H9 (cell line): Measurements from ENCODE around the gene NT5DC3. TPM values are rescaled to one million over a fixed set of nuclear protein-coding genes. Genes with fewer than 3 reads are reported as not detected.

Experiments
- DNase-seq: peaks from one replicate; pipeline ENCODE4 v3.0.0-alpha.2; 2017
- H2AFZ ChIP-seq: one replicate; pipeline ENCODE4 v1.6.1; 2013; ENCODE audit warnings: mild to moderate bottlenecking, low read length, control low read depth, moderate library complexity
- H2AK5ac ChIP-seq: 2 replicates; pipeline ENCODE4 v1.6.1; 2013; ENCODE audit warnings: low read length, control low read depth, mixed read lengths; ENCODE audit not compliant: insufficient read length
- H2BK120ac ChIP-seq: one replicate; pipeline ENCODE4 v1.6.1; 2013; ENCODE audit warnings: low read depth, mild to moderate bottlenecking, low read length, control low read depth, inconsistent platforms; ENCODE audit not compliant: poor library complexity, severe bottlenecking
- H2BK12ac ChIP-seq: 2 replicates; pipeline ENCODE4 v1.6.1; 2013; ENCODE audit warnings: low read length, control low read depth, mixed read lengths, low read depth; ENCODE audit not compliant: insufficient read length
- H2BK15ac ChIP-seq: 2 replicates; pipeline ENCODE4 v1.6.1; 2013; ENCODE audit warnings: low read depth, low read length, control low read depth
- H2BK20ac ChIP-seq: one replicate; pipeline ENCODE4 v1.6.1; 2013; ENCODE audit warnings: low read depth, mild to moderate bottlenecking, low read length, control low read depth, inconsistent platforms; ENCODE audit not compliant: poor library complexity, severe bottlenecking
- H2BK5ac ChIP-seq: 2 replicates; pipeline ENCODE4 v1.6.1; 2013; ENCODE audit warnings: low read length, control low read depth, mixed read lengths; ENCODE audit not compliant: insufficient read length
- H3K14ac ChIP-seq: 2 replicates; pipeline ENCODE4 v1.6.1; 2013; ENCODE audit warnings: low read length, control low read depth; ENCODE audit not compliant: insufficient read depth
- H3K18ac ChIP-seq: 2 replicates; pipeline ENCODE4 v1.6.1; 2013; ENCODE audit warnings: low read depth, mild to moderate bottlenecking, mixed read lengths, low read length, control low read depth; ENCODE audit not compliant: insufficient read length
- H3K23ac ChIP-seq: 2 replicates; pipeline ENCODE4 v1.6.1; 2013; ENCODE audit warnings: low read length, control low read depth, mixed read lengths, low read depth; ENCODE audit not compliant: insufficient read length
- H3K23me2 ChIP-seq: 2 replicates; pipeline ENCODE4 v1.6.1; 2013; ENCODE audit warnings: low read depth, mild to moderate bottlenecking, mixed read lengths, low read length, control low read depth; ENCODE audit not compliant: insufficient read length, poor library complexity, severe bottlenecking
- H3K27ac ChIP-seq: 2 replicates; pipeline ENCODE4 v1.5.1; 2013; ENCODE audit warnings: low read length, control low read depth, mixed read lengths, low read depth; ENCODE audit not compliant: insufficient read length
- H3K27me3 ChIP-seq: 2 replicates; pipeline ENCODE4 v1.6.1; 2013; ENCODE audit warnings: low read length, control low read depth, inconsistent platforms; ENCODE audit not compliant: insufficient read depth
- H3K4ac ChIP-seq: 2 replicates; pipeline ENCODE4 v1.6.1; 2013; ENCODE audit warnings: low read depth, mild to moderate bottlenecking, control low read depth, inconsistent platforms, low read length, moderate library complexity
- H3K4me1 ChIP-seq: 2 replicates; pipeline ENCODE4 v1.6.1; 2013; ENCODE audit warnings: low read length, control low read depth, inconsistent platforms; ENCODE audit not compliant: insufficient read depth
- H3K4me2 ChIP-seq: 2 replicates; pipeline ENCODE4 v1.6.1; 2013; ENCODE audit warnings: low read length, control low read depth, mixed read lengths; ENCODE audit not compliant: insufficient read length, insufficient read depth
- H3K56ac ChIP-seq: 2 replicates; pipeline ENCODE4 v1.6.1; 2013; ENCODE audit warnings: low read depth, mild to moderate bottlenecking, mixed read lengths, low read length, control low read depth; ENCODE audit not compliant: insufficient read length
- H3K79me1 ChIP-seq: 2 replicates; pipeline ENCODE4 v1.6.1; 2013; ENCODE audit warnings: low read depth, mild to moderate bottlenecking, moderate library complexity, low read length, control low read depth, inconsistent platforms; ENCODE audit not compliant: insufficient read depth, poor library complexity, severe bottlenecking
- H3K79me2 ChIP-seq: 2 replicates; pipeline ENCODE4 v1.6.1; 2013; ENCODE audit warnings: low read length, control low read depth, inconsistent platforms; ENCODE audit not compliant: insufficient read depth
- H3K9ac ChIP-seq: 2 replicates; pipeline ENCODE4 v1.6.1; 2013; ENCODE audit warnings: low read length, control low read depth, mixed read lengths; ENCODE audit not compliant: insufficient read length; ENCODE audit errors: extremely low read depth
- H3K9me3 ChIP-seq: one replicate; pipeline ENCODE4 v1.6.1; 2013; ENCODE audit warnings: low read depth, low read length, inconsistent platforms; ENCODE audit not compliant: control insufficient read depth
- H3T11ph ChIP-seq: one replicate; pipeline ENCODE4 v1.6.1; 2013; ENCODE audit warnings: mild to moderate bottlenecking, low read length, control low read depth, inconsistent platforms
- H4K20me1 ChIP-seq: one replicate; pipeline ENCODE4 v1.6.1; 2013; ENCODE audit not compliant: control insufficient read depth, insufficient read length, insufficient read depth
- H4K5ac ChIP-seq: 2 replicates; pipeline ENCODE4 v1.6.1; 2013; ENCODE audit warnings: low read depth, mild to moderate bottlenecking, mixed read lengths, low read length, control low read depth; ENCODE audit not compliant: insufficient read length
- H4K8ac ChIP-seq: replicated peaks from 2 replicates; pipeline ENCODE4 v1.6.1; 2013; ENCODE audit warnings: low read length, control low read depth, mixed read lengths, low read depth; ENCODE audit not compliant: insufficient read length
- H4K91ac ChIP-seq: 2 replicates; pipeline ENCODE4 v1.6.1; 2013; ENCODE audit warnings: low read depth, mild to moderate bottlenecking, moderate library complexity, mixed read lengths, low read length, control low read depth; ENCODE audit not compliant: insufficient read length
- H3K27ac Mint-ChIP-seq, 3 experiments: 2 replicates in 2 of 3; 3 replicates in 1 of 3; pipeline ENCODE4 v1.8.0; 2020 to 2021; ENCODE audit warnings: mixed read lengths in 3 of 3, mild to moderate bottlenecking in 1 of 3, moderate library complexity in 1 of 3
- H3K27me3 Mint-ChIP-seq: 2 replicates; pipeline ENCODE4 v1.8.0; 2021; ENCODE audit warnings: low read depth, mild to moderate bottlenecking, moderate library complexity, mixed read lengths
- H3K36me3 Mint-ChIP-seq, 3 experiments: 2 replicates in 2 of 3; 3 replicates in 1 of 3; pipeline ENCODE4 v1.8.0; 2020 to 2021; ENCODE audit warnings: low read depth in 3 of 3, mixed read lengths in 3 of 3; ENCODE audit not compliant: insufficient read depth in 1 of 3
- H3K4me1 Mint-ChIP-seq, 2 experiments: 2 replicates each; pipeline ENCODE4 v1.8.0; 2020; ENCODE audit warnings: mixed read lengths in 2 of 2
- H3K4me3 Mint-ChIP-seq, 2 experiments: 2 replicates in 1 of 2; 3 replicates in 1 of 2; pipeline ENCODE4 v1.8.0; 2020 to 2021; ENCODE audit warnings: mild to moderate bottlenecking in 2 of 2, mixed read lengths in 2 of 2, moderate library complexity in 1 of 2
- H3K9me3 Mint-ChIP-seq, 2 experiments: 2 replicates in 1 of 2; 3 replicates in 1 of 2; pipeline ENCODE4 v1.8.0; 2020; ENCODE audit warnings: mild to moderate bottlenecking in 2 of 2, mixed read lengths in 2 of 2, moderate library complexity in 1 of 2
- CTCF ChIP-seq: fragments of 200-600 bp; sonication (generic); conservative IDR thresholded peaks from 3 replicates; pipeline ENCODE4 v1.8.0; 2021; ENCODE audit warnings: antibody characterized with exemption, mild to moderate bottlenecking
- WGBS: extraction: QIAGEN DNeasy Blood & Tissue Kit; methylation state at CpG from one replicate; pipeline ENCODE4 v1.1.7; 2013; ENCODE audit warnings: missing lambda C conversion rate, low lambda C conversion rate, mixed read lengths; ENCODE audit not compliant: insufficient read length; ENCODE audit errors: extremely low coverage; 5-methylcytosine and 5-hydroxymethylcytosine counted together
- total RNA-seq: library from RNA; stranded (reverse); gene quantifications from 2 replicates; pipeline ENCODE4 v1.2.1, GENCODE V29; 2021

Gene NT5DC3
- total RNA-seq, 1 experiment from 2014 or later: 13.6 TPM

- no peak overlapping the region for H2AK5ac ChIP-seq
- H2BK5ac ChIP-seq: no peak overlapping the region
- peaks cover 5% of the 10 kb centered on the region for H3K79me1 ChIP-seq
- peaks cover 0 to 8% of the 10 kb centered on the region in 2 experiments; a peak in 3 of 5 replicates for H3K9me3 Mint-ChIP-seq
- H3K79me2 ChIP-seq: no peaks in the 10 kb centered on the region; the same call in 1 of the 2 replicates
- no peaks in the 10 kb centered on the region for H3K27me3 ChIP-seq
- no peak overlapping the region for H2BK120ac ChIP-seq
- TF ChIP-seq CTCF: no peak
- H3K4me1 Mint-ChIP-seq: peaks cover 16 to 28% of the 10 kb centered on the region in 2 experiments
- peaks cover 0 to 10% (median 5%) of the 10 kb centered on the region in 3 experiments; a peak in 5 of 7 replicates for H3K36me3 Mint-ChIP-seq
- H3T11ph ChIP-seq: no peak overlapping the region
- no peak overlapping the region for H2BK15ac ChIP-seq
- H3K4me2 ChIP-seq: no peak overlapping the region
- H3K14ac ChIP-seq: no peak overlapping the region
- no peak overlapping the region for H3K9ac ChIP-seq
- H4K20me1 ChIP-seq: no peaks in the 10 kb centered on the region
- no peak overlapping the region for H4K91ac ChIP-seq
- H3K4me3 Mint-ChIP-seq: no peak overlapping the region
- no peak overlapping the region for H2BK20ac ChIP-seq
- H2BK12ac ChIP-seq: no peak overlapping the region
- no peak overlapping the region for H3K23ac ChIP-seq
- WGBS: no CpG with 5 or more reads among the region's 2 CpGs
- no peak for DNase-seq
- H3K4me1 ChIP-seq: no peaks in the 10 kb centered on the region
- no peaks in the 10 kb centered on the region for H3K23me2 ChIP-seq
- no peak overlapping the region for H4K5ac ChIP-seq
- H3K9me3 ChIP-seq: no peaks in the 10 kb centered on the region
- no peak overlapping the region for H4K8ac ChIP-seq
- no peak overlapping the region for H3K4ac ChIP-seq
- no peak overlapping the region for H2AFZ ChIP-seq
- no peak overlapping the region for H3K27ac ChIP-seq
- no peaks in the 10 kb centered on the region for H3K27me3 Mint-ChIP-seq
- no peak overlapping the region for H3K56ac ChIP-seq
- H3K27ac Mint-ChIP-seq: no peak overlapping the region
- H3K18ac ChIP-seq: no peak overlapping the region
Measured at GRCh38 chr12:103830730-103831320, 10.2 kb downstream of the NT5DC3 start.
